Measurements from ENCODE around the gene MICOS13.

DNA sequence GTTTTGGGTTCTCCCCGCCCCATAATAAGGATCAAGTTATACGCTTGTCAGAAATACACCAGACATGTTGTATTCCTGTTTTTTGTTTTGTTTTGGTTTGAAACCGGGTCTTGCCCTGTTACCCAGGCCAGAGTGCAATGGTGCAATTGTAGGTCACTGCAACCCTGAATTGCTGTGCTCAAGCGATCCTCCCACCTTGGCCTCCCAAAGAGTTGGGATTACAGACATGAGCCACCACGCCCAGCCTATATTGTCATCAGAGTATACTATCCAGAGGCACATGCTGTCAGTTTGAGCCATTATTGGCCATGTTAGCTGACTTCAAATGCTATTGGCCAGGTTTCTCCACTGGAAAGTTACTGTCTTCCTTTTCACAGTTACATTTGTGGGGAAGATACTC is 47.7 kb downstream of the MICOS13 start:
- TF ChIP-seq FOXM1 (IDR thresholded peaks at IDR 0.05; ENCODE audit: low read depth) (no peak), EZH2phosphoT487 (IDR thresholded peaks at IDR 0.05; ENCODE audit: borderline replicate concordance, low read depth) (no peak), CTCF (IDR thresholded peaks at IDR 0.05) (no peak), TAF1 (IDR thresholded peaks at IDR 0.05; ENCODE audit: borderline replicate concordance, low read depth, low read length) (no peak), RAD21 (IDR thresholded peaks at IDR 0.05; ENCODE audit: low read length) (no peak), MEF2A (IDR thresholded peaks at IDR 0.05; ENCODE audit: borderline replicate concordance, low read depth) (no peak), RXRA (IDR thresholded peaks at IDR 0.05; ENCODE audit: borderline replicate concordance, low read depth) (no peak), SMC3 (IDR thresholded peaks at IDR 0.05; ENCODE audit: low read depth, low read length) (no peak), RFX5 (IDR thresholded peaks at IDR 0.05; ENCODE audit: low read length) (no peak), MAX (IDR thresholded peaks at IDR 0.05; ENCODE audit: low read depth) (no peak), REST (IDR thresholded peaks at IDR 0.05; ENCODE audit: low read depth, low read length) (no peak), POLR2AphosphoS5 (IDR thresholded peaks at IDR 0.05; ENCODE audit: low read depth, low read length) (no peak), GABPA (IDR thresholded peaks at IDR 0.05; ENCODE audit: low read depth) (no peak), EP300 (IDR thresholded peaks at IDR 0.05; ENCODE audit: borderline replicate concordance in 1 of 2, low read depth in 1 of 2, low read length in 1 of 2) (no peak)

All from SK-N-SH (cell line).